Raji (cell line): ENCODE measurements around the gene MAMDC2.

ENCODE experiments used
- POLR2A ChIP-seq: IDR thresholded peaks from 2 replicates; pipeline ENCODE4 v1.6.1; 2011; ENCODE audit warnings: low read depth, low read length, control low read depth; ENCODE audit not compliant: insufficient read depth

MAMDC2 gene

GRCh38 chr9:70076678-70077077 lies 33.0 kb downstream of the MAMDC2 start:
- no peak for TF ChIP-seq POLR2A

DNA sequence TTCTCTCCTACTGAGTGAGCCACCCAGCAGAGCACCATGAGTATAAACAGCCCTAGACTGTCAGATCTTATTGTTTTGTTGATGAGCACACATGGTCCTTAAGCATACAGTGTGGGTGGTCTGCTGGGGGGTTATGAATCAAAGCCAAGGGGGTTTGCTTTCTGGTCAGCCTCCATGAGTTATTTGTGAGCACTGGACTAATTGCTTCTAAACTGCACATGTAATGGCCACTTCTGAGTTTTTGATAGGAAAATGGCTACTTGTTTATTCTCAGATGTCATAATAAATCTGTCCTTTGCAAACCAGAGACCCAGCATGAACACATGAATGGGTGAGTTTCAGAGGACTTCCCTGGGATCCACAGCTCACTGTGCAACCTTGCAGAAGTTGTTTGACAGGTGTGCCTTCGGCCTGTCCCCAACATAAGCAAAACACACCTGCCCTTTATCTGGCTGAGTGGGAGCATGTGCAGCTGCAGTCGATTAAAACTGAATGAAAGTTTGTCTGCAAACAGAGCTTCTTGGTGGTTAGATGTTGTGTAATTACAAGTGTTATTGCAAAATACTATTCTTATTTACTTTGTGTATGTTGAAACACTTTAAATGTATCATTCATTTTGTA lies 35.9 kb downstream of the MAMDC2 start:
- TF ChIP-seq POLR2A: no peak

DNA sequence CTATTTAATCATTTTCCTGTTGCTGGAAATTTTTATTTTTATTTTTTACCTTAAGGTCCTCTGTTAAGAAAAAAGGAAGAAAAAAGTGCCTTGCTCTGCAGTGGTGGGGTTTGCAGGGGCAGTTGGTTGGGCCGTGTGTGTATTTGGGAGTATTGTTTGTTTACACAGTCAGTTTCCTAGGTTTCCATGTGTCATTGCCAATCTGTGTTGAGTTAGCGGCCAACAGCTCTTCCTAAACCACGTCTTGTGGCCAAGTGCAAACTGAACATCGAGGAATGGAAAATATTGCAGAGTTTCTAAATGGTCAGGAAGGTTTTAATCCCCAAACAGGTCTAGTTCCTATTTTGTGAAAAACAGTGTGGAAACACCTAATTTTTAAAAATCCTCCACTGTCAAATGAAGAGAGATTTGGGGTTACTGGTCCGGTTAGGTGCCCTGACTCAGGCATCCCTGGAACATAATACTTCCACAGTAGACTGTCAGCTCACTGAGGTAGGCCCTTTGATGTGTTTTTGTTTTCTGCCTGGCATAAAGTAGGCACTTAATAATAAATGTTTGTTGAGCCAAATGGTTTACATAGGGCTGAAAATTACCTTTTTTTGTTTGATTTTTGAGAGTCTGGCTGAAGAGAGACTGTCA lies 37.0 kb downstream of the MAMDC2 start:
- no peak for TF ChIP-seq POLR2A

DNA sequence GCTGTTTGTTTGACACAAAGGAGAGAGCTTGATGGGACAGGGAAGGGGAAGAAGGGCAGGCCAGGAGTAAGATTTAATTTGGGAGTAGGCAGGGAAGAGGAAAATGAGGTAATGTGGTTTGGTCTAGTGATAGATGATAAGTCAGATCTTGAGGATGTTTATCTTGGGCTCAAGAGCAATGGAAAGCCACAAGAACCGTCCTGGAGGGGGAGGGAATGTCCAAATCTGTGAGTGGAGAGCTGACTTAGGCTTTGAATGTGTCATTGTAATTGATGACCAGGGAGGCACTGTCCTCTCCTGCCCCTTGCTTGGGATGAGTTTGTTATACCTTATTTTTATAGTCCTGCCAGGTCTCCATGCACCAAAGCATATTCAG lies 37.5 kb downstream of the MAMDC2 start:
- no peak for TF ChIP-seq POLR2A

DNA sequence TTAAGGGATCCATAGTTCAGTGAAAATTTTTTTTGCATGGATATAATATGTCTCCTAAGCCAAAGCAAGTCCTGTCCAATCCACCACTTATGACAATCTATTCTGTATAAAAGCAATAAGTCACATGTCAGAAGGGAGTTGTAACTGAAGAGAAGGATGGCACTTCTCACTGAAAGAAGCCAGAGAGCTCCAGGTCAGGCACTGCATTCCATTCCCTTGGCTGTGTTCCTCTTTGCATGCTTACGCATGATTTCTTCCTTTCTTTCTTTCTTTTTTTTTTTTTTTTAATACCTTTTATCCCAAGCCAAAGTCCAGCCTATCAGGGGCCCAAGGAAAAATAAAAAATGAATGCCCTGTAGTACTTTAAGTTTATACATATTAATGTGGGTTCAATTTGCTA lies 39.8 kb downstream of the MAMDC2 start:
- TF ChIP-seq POLR2A: no peak

DNA sequence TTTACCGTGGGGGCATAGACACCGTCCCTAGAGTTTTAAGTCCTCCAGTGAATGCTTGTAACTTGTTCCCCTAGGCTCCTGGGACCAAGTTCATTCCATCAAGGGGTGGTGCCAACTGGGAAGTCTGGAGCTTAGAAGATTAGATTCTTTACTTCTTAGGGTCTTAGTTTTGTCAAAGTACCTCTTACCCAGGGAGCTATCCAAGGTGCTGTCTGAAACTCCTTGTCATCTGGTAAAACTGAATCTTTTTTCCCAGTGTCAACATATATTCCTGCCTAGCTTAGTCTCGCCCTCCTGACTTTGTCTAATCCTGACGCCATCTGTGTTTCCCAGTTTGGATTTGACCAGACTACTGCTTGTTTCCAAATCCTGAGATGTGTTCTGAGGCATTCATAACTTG lies 41.6 kb downstream of the MAMDC2 start:
- TF ChIP-seq POLR2A: no peak

DNA sequence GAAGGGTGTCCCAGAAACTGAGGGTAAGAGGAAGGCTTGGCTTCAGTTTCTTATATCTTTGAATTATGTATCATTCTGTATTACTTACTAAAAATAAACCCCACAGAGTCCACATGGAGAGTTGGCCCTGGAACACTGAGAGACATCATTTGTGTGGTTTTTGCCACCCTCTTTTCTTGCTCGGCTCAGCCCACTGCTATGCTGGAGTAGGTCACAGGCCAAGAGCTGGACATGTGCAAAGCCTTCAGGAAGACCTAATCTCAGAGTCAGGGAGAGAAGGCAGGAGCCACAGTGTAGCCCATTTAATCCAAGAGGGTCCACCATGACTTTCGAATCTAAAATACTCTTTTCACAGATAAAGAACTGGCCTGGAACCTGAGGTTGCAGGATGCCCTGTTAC lies 47.5 kb downstream of the MAMDC2 start:
- no peak for TF ChIP-seq POLR2A

DNA sequence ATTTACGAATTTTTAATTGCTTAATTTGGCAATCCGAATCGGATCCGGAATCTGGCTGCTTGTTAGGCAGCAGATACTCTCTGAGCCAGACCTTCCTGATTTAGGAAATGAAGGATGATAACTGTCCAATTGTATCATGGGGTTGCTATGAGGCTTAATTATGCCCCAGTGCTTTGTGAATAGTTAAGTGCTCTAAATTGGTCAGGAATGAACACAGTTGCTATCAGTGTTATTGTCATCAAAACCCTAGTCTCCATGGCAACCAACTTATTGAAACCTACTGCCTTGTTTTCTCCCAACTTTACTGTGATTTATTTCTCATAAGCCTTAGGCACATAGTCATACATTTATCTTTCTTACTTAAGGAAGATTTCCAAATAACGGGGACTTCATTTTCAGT lies 47.9 kb downstream of the MAMDC2 start:
- TF ChIP-seq POLR2A: no peak

DNA sequence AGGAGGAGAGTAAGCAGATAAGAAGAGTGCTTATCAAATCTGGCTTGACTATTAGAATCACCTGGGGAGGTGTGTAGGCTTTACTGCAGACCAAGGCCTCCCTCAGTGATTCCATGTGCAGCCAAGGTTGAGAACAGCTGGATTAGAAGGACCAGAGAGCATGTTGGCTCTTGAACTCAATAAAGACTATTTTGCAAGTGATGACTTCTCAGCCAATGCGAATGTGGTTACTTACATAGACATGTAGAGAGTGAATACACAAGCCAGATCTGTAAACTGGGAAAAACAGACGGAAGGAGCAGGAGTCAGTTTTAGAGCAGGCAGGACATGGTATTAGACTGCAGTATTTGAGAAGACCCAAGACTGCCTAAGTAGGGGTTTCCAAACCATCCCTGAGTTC lies 48.5 kb downstream of the MAMDC2 start:
- no peak for TF ChIP-seq POLR2A

DNA sequence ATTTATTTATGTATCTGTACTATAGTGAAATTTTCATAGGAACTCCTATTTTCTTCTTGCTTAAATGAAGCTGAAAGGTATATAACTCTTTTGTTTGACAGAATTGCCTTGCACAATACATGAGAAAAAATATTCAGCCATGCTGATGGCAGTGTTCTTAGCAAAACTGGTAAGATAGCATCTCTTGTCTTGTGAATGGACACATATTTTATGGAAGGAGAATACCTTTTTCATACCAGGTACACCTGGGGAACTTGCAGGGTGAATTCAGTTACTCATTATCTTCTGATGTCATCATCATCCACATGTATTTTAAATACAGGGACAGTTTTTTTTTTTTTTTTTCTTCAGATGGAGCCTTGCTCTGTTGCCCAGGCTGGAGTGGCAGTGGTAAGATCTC lies 49.4 kb downstream of the MAMDC2 start:
- TF ChIP-seq POLR2A: no peak

DNA sequence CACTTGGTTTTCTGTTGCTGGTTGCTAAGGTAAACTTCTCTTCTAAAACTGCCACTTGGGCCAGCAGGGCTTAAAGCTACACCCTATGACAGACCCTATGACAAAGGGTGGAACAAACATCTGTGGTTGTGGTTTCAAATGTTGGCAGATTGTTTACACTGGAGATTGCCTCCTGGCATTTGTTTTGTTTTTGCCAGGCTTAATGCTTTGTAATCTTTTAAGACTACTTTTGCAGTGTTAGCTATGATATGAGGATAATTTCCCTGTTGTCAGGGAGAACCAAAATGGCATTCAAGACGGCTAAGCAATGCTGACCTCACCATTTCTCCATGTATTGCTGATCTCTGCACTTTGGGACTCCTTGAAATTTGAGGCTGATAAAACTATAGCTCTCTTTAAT lies 50.3 kb downstream of the MAMDC2 start:
- TF ChIP-seq POLR2A: no peak

DNA sequence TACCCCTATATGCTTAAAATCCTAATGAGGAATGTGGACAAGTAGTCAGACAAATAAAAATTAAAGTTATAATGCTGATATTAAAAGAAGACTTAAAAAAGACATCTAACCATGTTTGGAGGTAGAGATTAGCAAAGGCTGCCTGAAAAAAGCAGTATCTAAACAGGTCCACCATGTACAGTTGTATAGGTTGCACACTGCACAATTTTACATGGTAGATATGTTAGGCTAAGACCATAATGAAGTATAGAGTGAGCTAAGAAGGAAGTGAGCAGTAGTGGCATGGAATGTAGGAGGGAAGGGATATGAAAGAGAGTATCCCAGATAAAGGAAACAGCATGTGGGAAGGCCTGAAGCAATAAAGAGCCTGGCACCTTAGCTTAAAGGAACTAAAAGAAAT lies 51.1 kb downstream of the MAMDC2 start:
- TF ChIP-seq POLR2A: no peak

GRCh38 chr9:70097187-70097586 lies 53.5 kb downstream of the MAMDC2 start:
- no peak for TF ChIP-seq POLR2A

DNA sequence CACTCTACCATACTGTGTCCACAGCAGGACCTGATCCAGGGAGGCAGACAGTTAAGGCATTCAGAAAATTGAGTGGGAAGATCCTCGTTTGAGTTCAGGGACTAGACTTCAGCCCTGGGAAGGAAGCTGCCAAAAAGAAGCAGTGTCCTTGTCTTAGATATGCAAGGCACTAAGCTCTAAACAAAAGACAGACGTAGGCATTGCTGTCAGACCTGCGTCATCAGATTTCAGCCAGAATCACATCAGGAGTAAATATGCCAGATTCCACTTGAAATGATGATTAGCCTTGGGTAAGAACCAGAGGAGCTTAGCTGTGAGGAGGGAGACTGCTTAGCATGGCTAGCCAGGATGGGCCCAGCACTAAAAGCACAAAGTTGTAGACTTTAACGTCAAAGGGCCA lies 56.7 kb downstream of the MAMDC2 start:
- TF ChIP-seq POLR2A: no peak

DNA sequence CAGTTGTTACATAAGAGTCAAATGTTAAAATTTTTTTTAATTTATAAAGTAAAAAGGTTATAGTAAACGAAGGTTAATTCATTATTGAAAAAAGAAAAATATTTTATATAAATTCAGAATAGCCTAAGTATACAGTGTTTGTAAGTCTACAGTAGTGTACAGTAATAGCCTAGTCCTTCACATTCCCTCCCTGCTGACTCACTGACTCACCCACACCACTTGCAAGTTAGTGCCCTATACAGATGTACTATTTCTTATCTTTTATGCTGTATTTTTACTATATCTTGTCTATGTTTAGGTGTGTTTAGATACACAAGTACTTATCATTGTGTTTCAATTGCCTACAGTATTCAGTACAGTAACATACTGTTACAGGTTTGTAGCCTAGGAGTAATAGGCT lies 57.6 kb downstream of the MAMDC2 start:
- TF ChIP-seq POLR2A: no peak

DNA sequence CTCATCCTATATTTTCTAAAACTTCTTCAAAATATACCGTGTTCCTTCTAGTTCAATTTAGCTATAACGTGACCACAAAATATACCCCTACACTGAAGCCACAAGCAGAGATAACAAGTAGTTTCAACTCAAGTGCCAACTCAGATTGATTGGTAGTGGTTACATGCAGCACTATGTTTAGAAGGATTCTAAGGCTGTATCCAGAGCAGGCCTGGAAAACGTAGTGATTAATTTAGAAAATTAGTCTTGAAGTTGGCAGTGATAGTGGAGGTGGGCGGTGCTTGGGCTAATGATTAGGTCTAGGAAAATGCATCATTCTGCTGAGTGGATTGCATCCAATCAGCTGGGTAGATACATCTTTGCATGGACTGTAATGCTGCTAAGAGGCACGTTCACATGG lies 61.5 kb downstream of the MAMDC2 start:
- no peak for TF ChIP-seq POLR2A

DNA sequence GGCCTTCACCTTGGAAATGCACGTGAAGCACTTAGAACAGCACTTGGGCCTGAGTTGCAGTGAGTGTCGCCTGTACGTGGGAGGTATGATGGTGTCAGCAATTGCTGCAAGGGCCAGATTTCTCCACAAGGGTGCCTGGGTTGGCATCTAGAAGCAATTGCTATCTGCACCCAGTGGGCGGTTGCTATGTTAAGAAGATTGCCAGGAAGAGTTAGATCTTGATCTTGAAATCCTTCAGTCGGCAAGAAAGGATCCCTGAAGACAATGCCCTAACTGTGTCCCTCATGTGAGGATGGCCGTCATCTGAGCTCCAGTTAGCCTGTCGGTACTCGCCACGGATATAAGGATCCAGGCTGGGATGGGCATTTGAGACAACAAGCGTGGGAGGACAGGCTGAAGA lies 62.9 kb downstream of the MAMDC2 start:
- no peak for TF ChIP-seq POLR2A
